ENCODE data around the gene SMG6.

Gene SMG6

DNA sequence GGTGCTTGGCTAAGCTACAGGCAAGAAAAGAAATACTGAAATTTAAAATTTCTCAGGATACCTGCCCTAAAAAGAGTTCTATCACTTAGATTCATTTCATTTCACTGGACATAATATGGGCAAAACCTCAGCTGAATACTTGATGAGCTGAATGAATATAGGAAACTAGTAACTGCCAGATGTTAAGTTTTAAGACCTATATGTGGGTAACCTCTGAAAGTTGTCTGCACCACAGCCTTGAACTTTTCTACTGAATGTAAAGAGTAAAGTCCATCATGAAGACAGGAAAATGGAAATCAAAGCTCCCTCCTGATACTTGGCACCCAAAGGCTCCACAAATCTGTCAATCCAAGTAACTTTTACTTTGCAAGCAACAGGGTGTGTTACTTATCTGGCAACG is 197.9 kb downstream of the SMG6 start:
- no peak for DNase-seq (ENCODE audit: low read depth)

DNA sequence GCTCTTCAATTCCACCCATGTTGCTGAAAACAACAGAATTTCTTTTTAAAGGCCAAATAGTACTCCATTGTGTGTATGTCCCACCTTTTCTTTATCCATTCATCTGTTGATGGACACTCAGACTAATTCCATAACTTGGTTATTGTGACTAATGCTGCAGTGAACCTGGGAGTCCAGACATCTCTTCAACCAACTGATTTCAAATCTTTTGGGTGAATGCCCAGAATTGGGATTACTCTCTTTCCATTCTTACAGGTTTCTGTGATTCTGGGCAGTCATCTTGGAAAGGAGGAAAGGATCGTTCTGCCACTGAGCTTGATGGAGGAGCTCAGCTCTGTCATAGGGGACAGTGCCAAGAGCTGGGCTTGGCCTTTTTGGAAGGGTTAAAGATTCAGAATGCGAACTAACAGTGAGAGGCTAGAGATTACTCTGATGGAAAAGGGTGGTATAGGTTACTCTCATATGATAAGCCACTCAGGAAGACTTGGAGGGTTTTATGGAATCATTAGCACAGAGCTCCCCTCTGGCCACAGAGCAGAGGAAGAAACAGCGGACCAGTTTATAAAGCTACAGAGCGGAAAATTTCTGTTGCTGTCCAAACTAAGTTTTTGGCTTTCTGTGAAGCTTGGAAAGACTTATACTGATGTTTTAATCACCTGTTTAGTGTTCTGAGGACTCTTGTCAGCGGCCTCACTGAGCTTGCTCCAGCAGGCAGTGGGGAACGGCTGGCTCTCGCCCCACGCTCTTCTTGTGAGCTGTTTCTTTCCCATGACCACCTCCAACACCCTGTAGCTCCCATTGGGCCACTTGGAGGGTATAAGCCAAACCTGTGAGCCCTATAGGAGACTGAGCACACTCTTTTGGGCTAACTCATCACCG is 200.4 kb downstream of the SMG6 start:
- no peak for DNase-seq (ENCODE audit: low read depth)

DNA sequence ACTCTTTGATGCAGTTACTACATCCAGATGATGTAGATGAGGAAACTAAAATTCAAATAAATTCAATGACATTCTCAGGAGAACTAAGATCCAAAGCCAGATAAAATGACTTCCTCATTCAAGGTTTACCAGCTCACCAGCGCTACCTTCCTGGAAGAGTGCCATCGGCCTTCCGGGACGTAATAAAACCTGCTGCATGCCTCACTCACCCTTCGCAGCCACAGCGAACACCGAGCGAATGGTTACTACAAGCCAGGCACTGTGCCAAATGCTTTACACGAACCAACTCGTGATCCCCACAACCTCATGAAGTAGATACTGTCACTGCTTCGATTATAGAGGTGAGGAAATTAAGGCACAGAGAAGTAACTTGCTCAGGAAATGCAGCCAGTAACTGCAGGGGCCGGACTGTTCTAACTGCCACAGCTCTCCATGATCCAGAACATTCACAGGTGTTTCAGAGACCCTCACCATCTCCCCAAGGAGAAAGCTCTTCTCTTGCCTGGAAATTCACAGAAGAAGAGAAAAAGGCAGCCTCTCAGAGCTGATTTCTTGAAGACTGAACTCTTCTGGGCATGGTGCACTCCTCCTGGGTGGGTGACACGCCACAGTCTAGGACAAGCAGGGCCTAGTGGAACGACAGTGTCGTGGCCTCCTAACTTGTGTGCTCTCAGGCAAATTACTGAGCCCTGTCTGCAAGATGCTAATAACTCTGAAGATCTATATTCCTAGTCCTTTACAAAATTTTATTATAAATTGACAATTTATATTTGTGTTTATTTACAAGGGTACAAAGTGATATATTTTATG is 201.9 kb downstream of the SMG6 start:
- peak; percentile 21 for DNase-seq (ENCODE audit: low read depth)

DNA sequence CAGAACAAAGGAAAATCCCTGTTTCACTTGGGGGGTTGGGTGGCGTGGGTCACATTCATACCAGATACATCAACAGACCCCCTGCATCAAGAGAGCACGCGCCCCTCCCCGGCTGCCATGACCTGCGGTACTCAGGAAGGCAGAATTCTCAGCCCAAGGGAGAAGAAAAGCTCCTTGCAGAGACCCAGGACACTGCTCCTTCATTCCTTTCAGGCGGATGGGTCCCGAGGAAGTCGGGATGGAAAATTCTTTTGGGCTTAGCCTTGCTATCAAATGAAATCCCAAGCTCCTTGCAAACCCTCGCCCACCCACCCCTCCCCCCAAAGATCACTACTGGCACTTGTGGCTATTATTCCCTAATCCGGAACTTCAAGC is 208.1 kb downstream of the SMG6 start:
- no peak for DNase-seq (ENCODE audit: low read depth)

DNA sequence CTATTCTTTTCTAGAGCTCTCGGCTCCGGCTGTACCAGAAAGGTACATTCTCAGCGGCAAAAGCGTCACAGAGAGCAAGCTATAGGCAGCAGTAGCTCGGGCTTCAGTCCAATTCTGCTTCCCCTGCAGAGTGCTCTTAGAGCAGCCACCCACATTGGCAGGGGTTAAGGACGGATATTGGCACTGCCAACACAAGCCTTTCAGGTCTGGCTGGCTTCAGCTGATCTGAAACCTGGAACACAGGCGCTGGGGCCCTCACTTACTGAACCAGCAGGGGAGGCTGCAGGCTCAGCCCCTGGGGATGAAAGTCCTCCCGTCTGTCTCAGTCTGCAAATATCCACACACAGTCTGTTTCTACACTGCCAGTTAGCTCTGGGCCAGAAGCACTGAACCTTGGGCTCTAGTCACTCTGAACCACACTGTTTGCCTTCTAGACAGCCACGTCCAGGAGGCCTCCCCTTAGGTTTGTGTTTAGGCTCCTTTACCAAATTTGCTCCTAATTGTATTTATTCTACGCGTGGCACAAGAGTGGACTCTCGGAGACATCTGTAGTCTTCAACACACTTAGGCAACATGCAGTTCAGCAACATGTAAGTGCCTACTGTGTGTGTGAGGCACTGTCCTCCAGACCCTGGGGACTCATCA is 208.6 kb downstream of the SMG6 start:
- DNase-seq (ENCODE audit: low read depth) = no peak

DNA sequence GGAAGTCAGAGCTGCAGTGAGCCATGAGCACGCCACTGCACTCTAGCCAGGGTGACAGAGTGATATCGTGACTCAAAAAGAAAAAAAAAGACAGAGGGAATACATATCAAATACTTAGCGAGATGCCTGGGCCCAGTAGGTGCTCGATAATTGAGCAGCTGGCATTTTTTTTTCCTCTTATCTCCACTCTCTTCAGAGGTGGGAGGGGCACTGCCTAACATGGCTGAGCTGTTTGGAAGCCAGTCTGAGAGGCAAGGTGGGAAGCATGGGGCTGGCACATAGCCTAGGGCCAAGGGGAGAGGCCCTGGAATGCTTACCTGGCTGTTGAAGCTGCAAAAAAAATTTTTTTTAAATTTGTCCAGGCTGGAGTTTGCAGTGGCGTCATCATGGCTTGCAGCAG is 210.2 kb downstream of the SMG6 start:
- no peak for DNase-seq (ENCODE audit: low read depth)

DNA sequence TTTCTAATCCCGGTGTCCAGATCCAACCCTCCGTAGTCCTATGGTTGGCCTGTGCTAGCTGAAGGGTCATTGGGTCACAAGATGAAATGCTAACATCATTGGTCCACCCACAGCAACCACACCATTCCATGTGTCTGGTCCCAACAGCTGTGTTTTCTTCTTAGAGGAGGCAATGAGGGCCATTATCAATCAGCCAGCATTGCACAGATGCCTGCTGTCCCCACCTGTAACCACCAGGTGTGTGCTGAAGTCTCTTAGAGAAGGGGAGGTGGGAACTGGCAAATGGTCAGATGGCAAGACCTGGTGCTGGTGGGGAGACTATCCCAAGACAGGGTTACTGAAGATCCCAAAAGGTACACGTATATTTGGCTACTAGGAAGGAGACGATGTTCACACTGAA is 211.3 kb downstream of the SMG6 start:
- DNase-seq (ENCODE audit: low read depth) = no peak

DNA sequence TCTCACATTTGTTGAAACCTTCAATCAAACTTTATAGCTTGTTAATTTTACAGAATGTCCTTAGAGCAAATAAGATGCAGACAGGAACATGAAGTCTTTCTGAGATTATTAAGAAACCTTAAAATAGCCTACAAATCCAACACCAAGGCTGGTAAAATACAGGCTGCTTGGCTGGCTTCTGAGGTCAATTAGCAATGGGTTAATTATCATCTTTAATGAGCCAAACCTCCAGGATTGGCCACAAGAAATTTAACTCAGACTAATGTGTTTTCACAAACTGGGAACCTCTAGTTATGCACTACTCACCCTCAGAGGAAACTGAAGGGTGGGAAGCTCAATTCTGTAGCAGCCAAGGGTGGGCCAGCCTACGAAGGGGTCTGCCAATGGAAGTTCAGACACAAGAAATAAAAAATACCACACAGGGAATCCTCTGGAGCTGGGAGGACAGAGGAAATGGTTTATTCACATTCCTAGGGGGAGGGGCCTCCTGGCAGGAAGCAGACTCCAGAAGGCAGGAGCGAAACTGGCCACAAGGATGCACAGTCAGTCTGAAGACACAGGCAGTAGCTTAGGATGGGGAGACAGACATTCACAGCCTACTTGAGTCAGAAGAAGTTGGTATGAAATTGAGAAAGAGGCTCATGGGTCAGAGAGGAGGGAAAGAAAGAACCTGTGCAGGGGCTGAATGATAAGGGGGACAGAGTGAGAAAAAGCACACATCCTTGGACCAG is 212.6 kb downstream of the SMG6 start:
- no peak for DNase-seq (ENCODE audit: low read depth)

DNA sequence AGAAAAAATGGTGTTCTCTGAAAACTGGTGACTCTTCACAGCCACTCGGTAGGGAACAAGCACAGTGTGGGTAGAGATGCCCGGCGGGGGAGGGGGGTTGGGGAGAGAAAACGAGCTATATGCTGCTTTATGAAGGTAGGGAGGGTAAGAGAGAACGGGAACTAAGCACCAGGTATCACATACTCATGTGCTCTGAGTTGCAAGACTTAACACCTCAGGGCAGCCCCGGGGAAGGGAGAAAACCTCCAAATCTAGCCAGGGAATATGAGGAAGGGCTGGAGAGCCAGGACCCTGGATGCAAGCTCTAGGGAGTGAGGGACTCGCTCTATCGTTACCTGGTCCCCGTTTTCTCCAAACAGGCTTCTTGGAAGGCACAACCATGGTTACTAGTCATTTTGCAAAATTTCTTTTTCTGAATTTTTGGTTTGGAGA is 213.4 kb downstream of the SMG6 start:
- no peak for DNase-seq (ENCODE audit: low read depth)

DNA sequence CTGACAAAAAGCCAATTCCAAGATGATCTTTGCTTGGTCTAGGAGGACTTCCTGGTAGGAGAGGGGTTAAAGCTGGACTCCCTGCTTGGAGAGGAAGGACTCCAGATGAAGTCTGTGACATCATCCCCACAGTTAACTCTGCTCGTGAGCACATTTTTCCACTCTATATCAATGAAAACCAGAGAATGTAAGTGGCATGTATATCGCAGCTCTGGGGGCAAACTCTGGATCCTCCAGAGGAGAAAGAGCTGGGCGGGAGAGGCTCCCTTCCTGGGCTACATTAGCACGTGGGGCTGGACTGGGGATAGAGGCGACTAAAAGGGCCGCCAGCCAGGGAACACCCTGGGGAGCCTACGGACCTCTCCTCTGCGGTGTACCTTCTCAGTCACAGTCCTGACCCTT is 214.6 kb downstream of the SMG6 start:
- no peak for DNase-seq (ENCODE audit: low read depth)

DNA sequence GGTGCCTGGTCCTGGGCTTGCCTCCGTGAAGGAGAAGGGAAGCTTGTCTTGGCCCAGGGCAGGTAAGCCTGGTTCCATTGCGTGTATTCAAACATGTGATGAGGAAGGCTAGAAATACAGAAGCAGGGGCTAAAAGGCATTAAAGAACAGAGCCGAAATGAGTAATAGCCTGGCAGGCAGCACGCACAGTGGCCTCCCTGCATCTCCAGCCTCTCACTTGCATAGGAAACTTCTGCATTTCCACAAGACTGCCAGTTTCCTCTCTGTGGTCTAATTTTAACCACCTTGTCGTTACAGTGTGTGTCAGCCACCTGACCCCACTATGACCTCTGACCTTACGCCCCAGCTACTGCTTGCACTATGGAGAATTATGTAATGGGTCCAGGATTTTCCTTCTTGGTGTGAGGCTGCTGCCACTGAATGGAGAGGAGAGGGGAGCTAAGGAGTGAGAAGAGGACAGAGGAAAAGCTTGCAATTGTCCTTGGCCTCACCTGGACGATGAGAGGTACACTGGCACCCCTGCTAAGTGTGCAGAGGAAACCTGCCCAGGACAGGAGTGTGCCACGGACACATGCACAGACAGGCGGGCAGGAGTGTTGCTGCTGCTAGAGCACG is 215.9 kb downstream of the SMG6 start:
- no peak for DNase-seq (ENCODE audit: low read depth)

DNA sequence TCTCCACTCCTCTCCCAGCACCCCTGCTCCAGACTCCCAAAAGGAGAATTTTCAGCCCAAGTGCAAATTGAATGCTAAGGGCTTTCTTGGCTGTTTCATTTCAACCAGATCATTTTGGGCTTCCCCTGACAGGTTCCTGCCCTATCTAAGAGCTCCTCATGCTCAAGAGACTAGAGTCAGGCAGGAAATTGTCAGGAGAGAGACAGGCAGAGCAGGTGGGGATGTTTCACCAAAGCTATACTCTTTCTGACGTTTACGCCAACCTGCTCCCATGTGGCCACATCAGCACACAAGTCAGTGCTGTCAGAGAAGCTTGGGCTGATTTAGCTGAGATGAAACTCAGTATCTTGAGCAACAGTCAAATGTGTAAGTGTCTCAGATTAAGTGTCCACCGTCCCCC is 217.3 kb downstream of the SMG6 start:
- no peak for DNase-seq (ENCODE audit: low read depth)

DNA sequence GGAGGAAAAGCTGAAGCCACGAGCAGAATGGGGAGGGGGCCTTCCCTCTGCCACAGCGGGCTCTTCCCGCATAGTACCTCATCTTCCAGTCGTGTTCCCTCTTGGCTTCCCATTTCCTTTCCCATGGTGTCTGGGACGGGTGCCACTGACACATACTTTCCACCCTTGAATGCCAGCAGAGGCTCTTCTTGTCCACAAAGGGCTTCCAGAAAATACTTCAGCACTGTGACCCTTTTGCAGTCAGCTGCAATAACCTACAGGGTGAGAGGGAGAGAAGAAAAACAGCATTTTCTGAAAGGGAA is 218.0 kb downstream of the SMG6 start:
- DNase-seq (ENCODE audit: low read depth) = no peak

DNA sequence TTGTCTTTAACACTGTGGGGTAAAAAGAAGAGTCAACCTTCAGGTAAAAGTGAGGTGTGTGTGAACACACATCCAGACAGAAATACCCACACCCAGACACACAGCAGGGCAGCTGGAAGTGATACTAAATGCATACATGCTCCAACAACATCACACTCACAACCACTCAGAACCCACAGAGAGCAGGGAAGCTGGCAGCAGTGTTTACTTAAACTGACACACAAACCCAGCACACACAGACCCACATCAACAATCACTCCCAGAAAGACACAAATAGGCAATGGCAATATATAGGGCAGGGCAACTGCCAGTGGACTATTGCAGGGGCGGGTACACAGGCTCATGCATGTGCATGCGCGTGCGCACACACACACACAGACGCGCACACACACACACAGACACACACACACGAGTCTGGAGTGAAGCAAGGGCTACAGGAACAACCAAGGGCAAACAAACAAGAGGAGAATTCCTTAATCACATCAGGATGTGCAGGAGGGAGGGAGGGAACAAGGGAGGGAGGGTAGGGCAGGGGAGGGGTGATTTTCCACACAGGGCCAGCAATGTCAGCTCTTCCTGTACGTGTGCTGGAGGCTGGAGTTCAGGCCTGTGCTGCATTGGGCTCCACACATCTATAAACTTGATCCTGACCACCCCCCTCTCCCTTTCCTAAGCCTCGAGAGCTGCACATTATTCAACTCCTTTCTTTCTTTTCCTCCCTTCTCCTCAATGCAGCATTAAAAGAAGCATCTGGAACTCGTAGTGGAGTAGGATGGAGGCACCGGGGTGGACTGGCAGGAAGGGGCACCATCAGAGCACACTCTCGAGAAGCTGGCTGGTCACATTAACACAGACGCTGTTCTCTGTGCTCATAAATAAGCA is 218.6 kb downstream of the SMG6 start:
- DNase-seq (ENCODE audit: low read depth) = no peak

DNA sequence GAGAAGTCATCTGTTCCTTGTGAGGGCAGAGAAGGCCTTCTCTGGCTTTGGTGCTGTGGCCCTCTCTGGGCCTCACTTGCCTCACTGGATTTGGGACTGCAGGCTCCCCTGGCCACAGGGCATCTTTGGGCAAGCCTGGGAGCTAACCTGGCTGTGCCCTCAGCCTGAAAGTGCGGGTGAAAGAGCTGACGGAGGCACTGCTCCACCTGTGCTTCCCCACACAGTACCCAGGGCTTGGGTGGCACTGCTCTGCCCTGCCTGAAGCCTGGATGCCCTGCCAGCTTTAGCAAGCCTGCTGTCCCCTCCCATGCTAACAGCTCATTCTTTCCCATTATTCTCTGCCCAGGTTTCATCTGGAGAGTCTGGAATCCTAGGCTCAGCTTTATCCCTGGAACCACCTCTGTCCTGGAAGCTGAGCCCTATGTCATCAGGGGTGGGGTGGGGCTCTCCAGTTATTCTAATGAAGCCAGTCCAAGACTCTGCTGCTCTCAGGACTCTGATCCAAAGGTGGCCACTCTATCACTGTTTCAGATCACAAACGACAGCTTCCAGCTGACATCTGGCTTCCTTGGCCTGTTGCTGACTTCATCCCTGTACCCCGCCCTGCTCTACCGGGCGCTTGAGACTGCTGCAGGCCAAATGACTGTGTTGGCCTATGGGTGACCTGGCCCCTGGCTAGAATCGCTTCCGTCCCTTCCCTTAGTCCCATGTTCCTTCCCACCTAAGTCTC is 219.4 kb downstream of the SMG6 start:
- DNase-seq (ENCODE audit: low read depth) = no peak

DNA sequence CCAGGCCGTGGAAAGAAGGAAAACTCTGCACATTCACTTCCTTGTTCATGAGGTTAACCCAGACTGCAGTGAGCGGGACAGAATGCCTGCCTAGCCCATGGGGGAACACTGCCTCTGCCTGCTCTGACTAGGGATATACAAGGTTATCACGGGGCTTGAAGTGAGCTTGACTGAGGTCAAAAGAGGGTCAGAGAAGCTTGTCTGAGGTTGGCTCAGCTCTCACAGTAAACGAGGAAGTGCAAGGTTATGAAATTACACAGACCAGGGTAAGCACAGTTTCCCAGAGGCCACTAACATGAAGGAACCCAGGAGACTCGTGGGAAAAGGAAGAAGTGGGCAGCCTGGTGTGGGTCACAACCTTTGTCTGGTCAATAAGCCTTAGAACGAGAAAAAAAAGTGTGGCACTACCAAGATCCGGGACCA is 220.0 kb downstream of the SMG6 start:
- no peak for DNase-seq (ENCODE audit: low read depth)

DNA sequence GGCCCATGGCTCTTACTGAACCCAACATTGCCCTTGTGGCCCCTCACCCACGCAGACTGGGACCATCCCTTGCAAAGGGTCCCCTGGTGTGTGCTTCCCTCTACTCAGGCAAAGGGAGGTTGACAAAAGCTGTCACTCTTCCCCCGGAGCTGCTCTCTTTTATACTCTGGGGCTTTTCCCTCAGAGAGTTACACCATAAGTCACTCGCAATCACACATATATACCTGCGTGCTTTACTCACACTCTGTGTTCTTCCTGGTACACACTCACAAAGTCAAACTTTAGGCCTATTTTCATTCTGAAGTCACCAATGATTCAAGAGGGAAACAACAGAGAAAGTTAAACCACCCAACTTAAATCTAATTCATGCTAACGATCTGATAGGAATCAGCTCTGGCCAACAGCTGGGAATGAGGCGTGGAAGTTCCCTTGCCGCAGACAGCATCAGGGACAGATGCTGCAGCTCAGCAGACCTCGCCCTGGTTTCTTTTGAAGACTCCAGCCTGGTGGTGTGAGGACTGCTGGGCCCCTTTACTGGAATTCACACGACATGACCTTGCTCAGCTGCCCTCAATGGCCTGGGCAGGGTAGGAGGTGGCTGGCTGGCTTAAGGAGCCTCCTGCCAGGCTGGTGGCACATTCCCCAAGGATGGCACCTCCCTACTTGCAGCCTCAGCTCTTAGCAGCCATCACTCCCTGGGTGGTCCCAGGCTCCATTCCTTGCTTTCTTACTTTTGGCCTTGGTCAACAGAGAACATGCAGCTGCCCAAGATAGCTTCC is 221.4 kb downstream of the SMG6 start:
- no peak for DNase-seq (ENCODE audit: low read depth)

DNA sequence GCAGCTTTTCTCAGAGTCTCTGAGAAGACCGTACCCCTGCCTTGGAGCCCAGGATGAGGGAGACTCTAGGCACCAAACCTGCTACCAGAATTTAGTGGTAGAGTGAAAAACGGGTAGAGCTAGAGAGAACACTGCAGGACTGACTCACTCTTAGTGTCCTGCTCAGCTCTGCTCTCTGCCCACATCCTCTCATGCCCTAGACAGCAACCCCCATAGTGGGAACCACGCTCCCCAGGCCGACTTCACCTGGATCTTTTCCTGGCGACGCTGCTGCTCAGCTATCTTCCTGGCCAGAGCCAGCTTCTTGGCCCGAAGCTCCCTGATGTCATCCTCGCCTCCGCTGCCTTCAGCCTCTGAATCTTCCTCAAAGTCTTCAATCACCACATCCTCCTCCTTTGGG is 222.0 kb downstream of the SMG6 start:
- no peak for DNase-seq (ENCODE audit: low read depth)

DNA sequence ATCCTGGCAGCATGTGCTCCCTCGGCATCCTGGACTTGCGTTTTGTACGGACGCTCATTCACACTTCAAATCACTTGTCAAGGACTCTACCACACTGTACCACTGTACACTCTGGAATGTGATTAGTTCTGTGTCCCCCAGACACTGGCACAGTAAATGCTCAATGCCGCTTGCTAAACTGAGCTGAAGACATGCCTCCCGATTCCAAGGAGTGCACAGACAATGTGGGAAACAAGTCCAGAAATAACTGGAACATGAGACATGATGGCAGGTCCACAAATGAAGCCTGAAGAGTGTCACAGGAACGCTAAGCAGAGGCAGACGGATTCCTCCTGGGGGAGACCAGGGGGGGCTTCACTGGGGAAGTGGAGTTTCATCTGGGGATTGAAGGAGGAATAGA is 226.5 kb downstream of the SMG6 start:
- DNase-seq (ENCODE audit: low read depth) = no peak

Data from T follicular helper cell (primary cell).